ENCODE data around the gene S100P.
A peak's percentile ranks its signal among the peaks of the same experiment; 100 is the strongest.
"Not testable (repeated sequence)": the region's sequence is repeated elsewhere in the genome, so short reads cannot be mapped to it uniquely, and the experiment has no call there.

S100P gene

DNA sequence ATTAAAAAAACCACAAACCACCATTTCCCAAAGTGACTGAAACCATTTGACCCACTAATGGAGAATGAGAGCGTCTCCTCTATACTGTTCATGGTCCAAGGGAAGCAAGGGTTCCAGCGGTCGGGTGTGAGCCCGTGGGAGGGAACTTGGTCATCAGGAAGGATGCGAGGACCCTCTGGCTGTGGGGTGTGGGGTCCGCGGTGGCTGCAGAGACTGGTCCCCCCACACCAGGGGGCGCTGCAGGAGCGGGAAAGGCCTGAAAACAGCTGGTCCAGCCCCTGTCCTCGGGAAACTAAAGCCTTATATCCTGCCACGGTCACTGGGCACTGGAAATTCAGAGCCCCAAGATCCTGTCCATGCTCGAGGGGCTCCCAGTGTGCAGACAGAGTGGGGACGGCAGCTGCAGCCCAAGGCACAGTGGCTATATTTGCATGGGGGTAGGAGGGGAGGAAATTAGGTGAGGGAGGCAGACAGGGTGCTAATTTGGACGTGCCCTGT is 26.6 kb downstream of the S100P start:
- peak; percentile 67 to 80 for DNase-seq (ENCODE audit: low read depth in 1 of 2, low spot score in 1 of 2)

DNA sequence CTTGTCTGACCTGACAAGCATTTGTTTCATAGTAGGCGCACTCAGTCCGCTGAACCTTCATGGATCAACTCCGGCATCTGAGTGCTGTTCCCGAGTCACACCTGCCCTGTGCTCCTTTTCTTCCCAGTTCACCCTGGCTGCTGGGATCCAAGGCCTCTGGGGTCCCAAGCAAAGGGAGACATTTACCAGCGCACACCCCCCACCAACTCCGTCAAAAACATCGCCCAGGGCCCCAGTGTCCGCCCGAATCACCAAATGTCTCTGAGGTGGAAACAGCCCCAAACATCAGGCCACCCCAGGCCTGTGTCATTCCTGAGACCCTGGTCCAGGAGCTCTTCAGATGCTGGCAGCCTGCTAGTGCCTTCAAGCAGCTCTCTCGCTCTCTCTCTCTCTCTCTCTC is 27.4 kb downstream of the S100P start:
- DNase-seq (ENCODE audit: low read depth in 1 of 2, low spot score in 1 of 2): no peak

DNA sequence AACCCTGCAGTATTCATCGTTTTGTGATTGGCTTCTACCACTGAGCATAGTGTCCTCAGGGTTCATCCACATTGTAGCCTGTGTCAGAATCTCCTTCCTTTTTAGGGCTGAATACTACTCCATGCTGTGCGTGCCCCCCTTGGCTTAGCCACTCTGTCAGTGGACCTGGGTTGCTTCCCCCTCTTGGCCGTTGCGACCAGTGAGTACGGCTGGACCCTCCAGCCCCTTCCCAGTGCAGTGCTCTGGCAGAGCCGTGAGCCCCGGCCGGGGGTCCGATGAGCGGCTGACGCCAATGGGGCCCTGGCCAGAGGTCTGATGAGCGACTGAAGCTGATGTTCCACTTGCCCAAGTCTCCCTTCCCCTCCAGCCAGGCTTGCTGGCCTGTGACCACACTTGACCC is 29.2 kb downstream of the S100P start:
- no peak for DNase-seq (ENCODE audit: low read depth in 1 of 2, low spot score in 1 of 2)

DNA sequence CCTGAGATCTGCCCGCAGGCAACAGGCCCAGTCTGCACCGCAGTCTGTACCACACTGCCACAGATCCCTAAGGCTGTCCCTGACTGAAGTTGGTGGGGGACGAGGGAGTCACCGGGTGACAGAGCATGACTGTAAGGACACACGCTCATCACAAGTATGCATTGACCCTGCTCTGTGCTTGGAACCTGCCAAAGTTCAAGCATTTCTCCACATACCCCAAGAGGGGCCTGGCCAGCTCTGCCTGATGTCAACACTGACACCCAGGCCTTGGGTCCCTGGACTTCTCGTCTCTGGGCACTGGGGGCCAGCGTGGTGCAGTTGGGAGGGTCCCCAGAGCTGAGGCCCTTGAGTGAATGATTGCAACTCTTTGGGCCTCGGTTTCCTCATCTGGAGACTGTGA is 30.2 kb downstream of the S100P start:
- no peak for DNase-seq (ENCODE audit: low read depth in 1 of 2, low spot score in 1 of 2)

DNA sequence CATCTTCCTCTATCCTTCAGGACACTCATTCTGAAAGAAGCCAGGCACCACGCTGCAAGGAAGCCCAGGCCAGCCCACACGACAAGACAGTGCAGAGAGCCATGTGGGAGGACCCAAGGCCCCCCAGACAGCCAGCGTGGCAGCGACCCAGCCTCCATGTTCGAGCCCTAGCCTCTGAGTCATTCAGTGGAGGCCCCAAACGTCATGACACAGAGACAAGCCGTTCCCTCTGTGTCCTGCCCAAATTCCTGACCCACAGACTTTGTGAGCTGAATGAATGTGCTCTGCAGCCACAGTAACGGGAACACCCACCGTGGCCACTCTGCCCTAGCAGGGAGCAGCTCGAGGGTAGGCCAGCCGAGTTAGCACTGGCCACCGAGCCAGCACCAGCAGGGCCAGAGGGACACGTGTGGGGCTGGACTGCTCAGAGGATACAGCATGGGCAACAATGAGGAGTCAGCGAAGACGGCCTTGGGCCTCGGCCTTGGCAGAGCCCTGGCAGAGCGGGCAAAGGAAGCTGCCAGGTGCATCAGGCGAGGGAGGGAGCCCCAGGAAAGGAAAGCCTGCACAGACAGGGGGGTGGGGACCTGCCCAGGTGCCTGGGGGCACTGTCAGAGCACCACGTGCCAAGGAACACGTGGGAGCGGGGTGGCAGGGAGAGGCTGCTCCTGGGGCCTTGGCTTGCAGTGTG is 30.9 kb downstream of the S100P start:
- no peak for DNase-seq (ENCODE audit: low read depth in 1 of 2, low spot score in 1 of 2)

DNA sequence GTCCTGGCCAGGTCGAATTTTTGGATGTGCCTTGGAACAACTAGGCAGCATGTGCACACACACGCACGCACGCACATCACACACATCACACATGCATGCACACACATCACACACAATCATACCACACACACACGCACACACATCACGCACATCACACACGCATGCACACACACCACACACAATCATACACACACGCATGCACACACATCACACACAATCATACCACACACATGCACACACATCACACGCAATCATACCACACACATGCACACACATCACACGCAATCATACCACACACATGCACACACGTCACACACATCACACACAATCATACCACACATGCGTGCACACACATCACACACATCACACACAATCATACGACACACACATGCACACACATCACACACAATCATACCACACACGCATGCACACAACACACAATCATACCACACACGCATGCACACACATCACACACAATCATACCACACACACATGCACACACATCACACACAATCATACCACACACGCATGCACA is 31.8 kb downstream of the S100P start:
- DNase-seq (ENCODE audit: low read depth in 1 of 2, low spot score in 1 of 2): not testable (repeated sequence)

DNA sequence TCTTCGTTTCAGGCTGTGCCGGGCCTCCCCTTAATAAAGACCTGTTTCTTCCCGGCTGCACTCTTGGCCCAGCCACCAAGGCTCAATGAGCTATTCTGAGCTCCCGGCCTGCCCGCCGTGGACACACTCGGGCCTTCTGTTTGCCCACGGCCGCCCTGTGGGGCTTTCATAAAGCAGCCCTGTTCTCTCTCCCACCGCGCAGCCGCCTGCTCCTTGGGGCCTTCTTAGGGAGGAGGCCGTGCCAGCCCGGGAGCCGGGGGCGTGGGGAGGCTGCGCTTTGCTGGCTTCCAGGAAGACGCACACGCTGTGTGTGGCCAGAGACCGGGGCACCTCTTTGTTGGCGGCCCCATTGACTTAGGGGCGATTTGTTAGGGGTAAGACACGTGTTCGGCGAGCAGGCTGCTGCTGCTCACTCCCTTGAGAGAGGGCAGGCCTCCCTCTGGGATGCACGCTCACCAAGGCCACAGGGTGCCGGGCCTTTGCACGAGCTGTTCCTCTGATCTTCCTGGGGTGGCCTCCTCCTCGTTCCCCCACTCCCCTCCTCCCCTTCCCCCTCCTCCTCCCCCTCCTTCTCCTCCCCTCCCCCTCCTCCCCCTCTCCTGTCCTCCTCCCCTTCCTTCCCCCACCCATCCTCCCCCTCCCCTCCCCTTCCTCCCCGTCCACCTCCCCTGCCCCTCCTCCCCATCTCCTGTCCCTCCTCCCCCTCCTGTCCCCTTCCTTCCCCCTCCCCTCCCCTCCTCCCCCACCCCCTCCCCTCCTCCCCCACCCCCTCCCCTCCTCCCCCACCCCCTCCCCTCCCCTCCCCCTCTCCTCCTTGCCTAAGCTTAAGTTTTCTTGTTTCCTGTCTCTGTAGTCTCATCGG is 33.6 kb downstream of the S100P start:
- DNase-seq (ENCODE audit: low read depth in 1 of 2, low spot score in 1 of 2): no peak

DNA sequence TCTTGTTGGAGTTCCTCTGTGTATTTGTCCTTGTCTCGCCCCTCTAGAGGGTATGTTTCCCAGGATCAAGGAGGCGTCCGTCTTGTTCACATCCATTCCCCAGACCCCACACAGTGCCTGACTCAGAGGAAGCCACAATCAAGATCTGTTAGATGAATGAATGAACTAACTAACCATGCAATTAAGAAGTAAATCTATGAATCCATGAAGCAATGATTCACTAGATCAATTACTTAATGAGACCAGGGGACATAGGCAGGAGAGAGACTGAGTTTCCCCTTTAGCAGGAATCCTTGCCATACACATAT is 34.2 kb downstream of the S100P start:
- DNase-seq (ENCODE audit: low read depth in 1 of 2, low spot score in 1 of 2): no peak

DNA sequence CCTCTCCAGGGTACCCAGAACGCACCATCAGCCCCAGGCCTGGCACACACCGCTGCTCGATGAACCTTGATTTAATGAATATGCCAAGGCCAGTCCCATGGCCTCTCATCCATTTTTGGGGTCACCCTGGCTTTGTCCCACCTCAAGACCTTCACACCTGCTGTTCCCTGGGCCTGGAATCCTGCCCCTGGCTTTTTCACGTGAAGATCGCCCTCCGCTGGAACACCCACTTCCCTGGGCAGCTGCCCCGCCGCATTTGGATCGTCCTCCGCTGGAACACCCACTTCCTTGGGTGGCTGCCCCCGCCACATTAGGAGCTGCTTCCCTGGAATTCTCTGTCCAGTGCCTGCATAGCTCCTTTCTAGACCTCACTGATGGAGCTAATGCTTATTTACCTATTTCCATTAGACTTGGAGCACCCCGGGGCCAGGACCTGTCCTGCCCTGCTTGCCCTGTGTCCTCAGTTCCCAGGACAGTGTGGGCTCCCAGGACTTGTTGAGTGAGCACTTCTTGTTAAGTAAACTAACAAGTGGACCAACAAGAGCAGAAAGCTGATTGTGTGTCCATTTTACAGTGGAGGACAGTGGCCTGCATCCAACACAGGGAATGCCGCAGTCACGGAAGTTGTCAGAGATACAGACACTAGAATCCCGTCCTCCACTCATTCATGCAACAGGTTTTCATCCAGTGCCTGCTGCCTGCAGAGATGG is 34.8 kb downstream of the S100P start:
- no peak for DNase-seq (ENCODE audit: low read depth in 1 of 2, low spot score in 1 of 2)

DNA sequence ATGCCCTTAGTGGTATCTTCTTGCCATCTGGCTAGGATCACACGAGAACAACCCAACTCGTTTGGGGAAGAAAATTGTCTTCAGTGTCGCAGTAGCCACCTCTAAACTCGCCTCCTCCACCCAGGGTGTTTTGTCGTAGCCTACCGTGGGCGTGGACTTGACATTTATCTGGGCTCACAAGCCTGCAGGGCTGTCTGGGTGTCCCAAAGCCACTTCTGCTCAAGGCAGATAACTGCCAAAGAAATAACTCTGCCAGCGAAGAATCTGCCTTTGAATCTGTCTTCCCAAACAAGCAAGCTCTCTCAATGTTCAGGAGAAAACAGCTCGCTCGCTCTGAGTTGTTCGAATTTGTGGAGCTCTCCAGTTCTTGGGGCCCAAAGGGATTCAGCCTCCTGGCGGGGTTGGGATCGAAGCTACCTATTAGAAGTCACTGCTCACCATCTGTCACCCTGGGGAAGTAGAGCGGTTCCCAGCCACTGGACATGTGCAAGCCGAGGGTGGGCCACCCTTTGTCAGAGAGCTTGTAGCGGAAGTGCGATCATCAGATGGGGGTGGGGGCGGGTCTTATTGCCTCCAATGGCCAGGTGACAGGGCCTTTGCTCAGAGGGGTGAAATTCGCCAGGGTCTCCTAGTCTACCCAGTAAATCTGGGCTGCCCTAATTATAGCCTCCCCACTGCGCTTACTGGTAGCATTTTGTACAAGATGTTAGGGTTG is 37.1 kb downstream of the S100P start:
- DNase-seq (ENCODE audit: low read depth in 1 of 2, low spot score in 1 of 2): no peak

DNA sequence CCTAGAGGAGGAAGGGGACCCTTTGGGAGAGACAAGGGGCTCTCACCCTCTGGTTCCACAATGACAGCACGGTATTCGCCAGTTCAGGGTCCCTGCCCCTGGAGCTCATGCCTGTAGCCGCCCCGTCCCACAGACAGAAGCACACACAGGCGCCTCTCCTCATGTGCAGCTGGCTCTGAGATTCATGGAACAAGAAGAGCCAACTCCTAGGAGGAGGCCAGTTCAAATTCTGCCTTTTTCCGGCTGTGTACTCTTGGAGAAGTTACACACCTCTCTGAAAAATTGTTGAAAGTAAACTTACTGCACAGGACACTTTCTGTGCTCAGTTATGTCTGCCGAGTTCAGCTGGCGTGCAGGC is 37.6 kb downstream of the S100P start:
- no peak for DNase-seq (ENCODE audit: low read depth in 1 of 2, low spot score in 1 of 2)

DNA sequence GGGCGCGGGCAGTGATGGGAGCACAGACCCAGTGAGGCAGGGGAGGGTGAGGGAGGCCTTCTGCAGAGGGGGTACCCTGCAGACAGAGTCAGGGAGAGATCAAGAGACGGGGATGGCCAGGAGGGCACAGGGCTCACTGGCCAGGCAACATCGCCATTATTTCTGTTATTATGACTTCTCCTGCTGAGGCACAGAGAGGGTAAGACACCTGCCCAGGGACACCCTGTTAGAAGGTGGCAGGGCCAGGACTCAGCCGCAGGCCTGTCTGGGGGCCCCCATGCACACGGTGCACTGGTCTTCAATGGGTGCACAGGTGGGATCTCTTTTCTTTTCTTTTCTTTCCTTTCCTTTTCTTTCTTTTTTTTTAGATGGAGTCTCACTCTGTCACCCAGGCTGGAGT is 38.1 kb downstream of the S100P start:
- no peak for DNase-seq (ENCODE audit: low read depth in 1 of 2, low spot score in 1 of 2)

DNA sequence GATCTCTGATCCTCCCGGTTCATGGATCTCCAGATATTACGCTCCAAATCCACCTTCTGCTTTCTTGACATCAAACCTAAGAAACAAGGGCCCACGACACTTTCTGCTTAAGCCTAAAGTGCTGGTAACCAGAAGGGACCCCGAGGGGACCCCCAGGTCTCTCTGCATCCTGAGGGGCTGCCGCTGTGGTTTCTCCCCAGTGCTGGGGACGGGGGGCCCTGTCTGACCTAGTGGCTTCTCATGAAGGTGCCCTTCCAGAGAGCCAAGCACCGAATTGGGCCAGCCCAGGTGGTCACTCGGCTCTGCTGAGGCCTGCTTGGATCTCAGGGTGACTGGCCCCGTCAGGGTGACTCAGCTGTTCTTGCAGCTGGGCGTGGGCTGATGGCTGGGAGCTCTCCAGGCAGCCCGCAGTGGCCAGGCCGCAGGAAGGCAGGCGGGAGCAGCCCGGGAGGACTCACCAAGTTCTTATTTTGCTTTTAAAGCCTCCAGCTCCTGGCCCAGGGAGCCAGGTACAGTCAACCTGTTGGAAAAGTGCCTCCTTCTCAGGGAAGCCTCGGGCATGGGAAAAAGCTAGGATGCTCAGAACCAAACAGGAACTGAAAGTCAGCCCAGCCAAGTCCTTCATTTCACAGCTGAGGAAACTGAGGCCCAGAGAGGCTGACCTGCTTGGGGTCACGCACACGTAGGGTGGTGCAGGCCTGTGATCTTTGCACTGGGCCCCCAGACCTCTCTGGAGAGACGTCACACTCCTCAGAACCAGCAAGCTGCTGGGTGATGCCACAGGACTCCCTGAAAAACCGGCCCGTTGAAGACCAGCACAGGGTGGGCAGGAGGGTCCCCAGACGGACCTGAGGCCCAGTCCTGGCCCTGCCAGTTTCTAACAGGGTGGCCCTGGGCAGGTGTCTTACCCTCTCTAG is 39.0 kb downstream of the S100P start:
- no peak for DNase-seq (ENCODE audit: low read depth in 1 of 2, low spot score in 1 of 2)

DNA sequence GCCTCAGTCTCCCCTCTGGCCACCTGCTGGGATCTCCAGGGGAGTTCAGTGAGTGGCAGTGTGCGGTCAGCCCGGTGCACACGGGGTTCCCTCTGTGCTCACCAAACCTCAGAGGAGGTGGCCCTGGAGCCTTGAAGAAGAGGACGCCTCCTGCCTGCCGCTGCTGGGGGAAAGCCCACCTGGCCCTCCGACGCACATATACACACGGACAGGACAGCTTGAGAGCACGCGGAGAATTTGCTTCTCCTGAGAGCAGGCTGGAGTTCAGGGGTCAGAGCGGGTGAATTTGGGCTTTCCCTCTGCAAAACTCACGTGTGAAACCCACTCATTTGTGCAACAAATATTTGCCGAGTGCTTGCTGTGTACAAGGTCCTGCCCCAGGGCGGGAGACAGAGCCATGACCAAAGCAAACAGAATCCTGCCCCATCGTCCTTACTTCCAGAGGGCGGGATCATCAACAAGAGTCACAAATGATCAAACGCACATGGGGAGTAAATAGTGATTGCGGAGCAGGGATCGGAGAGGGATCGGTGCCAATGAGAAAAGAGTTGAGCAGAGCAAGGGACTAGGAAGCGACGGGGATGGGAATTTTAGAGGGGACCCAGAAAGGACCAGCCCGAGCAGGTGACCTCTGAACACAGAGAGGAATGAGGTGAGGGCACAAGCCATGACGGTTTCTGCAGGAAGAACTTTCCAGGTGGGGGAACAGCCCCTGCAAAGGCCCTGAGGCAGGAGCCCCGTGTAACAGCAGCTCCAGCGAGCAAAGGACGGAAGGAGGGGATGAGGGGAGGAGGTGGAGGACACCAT is 39.9 kb downstream of the S100P start:
- DNase-seq (ENCODE audit: low read depth in 1 of 2, low spot score in 1 of 2): no peak

DNA sequence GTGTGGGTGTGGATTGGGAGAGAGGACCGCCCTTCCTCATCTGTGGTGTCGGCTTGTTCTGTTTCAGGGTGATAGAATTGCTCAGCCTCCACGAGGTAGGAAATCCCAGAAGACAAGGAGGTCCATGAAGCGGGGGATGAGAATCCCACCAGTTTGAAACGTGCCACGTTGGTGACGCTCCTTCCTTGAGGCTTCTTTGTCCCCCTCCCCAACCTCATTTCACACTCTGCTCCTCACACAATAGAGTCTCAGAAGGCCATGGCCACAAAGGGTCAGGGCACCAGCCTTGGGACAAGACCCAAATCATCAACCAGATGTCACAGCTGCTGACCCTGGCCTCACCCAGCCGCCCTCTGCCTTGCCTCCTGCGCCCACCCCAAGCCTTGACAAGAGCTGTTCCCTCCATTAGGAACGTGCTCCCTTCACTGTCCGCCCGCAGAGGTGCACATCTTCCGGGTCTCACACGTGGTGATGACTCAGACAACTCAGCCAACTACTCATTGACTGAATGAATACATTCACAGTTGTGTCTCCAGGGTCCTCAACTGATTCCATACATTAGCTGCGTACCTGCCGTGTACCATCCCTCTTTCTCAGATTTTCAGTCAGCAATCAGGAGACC is 40.6 kb downstream of the S100P start:
- DNase-seq (ENCODE audit: low read depth in 1 of 2, low spot score in 1 of 2): no peak

DNA sequence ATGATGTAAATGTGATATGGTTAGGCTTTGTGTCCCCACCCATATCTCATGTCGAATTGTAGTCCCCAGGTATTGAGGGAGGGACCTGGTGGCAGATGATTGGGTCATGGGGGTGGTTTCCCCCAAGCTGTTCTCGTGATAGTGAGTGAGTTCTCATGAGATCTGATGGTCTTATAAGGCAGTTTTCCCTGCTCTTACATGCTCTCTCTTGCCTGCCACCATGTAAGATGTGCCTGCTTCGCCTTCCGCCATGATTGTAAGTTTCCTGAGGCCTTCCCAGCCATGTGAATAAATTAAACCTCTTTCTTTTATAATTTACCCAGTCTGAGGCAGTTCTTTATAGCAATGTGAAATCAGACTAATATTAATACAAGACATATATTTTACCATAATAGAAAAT is 46.2 kb downstream of the S100P start:
- no peak for DNase-seq (ENCODE audit: low read depth in 1 of 2, low spot score in 1 of 2)

DNA sequence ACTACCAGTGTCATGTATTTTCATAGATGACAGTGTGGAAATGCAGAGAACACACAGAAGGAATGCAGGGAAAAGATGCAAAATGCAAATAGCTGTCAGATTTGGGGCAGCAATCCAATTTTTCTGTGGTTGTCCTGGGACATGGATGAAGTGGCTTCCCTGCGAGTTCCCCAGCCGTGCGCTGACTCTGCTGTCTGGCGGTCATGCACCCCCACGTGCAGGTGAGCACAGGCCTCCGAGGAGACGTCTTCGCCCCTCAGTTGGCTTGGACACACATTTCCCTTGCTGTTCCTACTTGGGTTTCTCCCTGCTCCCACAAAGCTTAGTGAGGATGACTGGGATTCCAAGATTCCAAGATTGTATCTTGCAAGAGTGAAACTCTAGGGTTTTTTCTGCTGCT is 46.7 kb downstream of the S100P start:
- no peak for DNase-seq (ENCODE audit: low read depth in 1 of 2, low spot score in 1 of 2)

DNA sequence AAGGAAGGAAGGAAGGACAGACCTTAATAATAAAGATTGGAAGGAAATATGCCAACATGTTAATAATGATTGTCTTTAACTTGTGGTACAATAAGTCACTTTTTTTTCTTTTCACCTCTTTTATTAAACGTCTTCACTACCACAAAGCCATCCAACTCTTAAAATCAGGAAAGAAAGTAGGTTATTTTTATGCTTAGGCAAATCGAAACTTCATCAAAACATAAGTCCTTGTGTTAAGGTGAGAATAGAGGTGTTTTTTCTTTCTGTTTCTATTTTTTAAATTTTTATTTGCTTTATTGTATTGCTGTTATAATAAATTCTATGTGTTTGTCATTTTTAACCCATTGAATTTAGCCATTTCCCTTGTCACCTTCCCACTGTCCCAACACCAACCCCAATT is 48.8 kb downstream of the S100P start:
- no peak for DNase-seq (ENCODE audit: low read depth in 1 of 2, low spot score in 1 of 2)

DNA sequence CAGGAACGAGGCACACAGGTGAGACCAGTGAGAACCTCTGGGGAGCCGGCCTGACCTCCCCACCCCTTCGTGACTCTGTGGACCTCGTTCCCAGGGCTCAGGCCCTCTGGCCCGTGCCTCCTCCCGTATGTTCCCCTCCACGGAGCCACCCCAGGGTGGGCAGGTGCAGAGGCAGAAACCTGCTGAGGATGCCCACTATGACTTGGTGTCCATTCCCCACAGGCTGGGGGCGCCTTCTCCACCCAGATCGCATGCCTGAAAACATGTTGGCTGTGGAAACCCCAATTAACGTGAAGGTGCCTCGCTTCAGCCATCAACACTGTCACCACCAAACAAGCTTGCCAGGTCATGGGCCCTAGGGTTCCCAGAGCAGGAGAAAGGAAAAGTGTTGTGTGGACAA is 49.3 kb downstream of the S100P start:
- DNase-seq (ENCODE audit: low read depth in 1 of 2, low spot score in 1 of 2): no peak

All from stimulated activated CD4-positive, alpha-beta T cell treated with anti-CD3 and anti-CD28 coated beads, Interleukin-15, amount 100 ng/mL, for 1 hour (primary cell).